GM19463 (cell line): ENCODE data around the gene JAG2.

Experiments
- ATAC-seq: cut with Tn5 transposase; IDR thresholded peaks from one replicate; pipeline ENCODE4 v1.9.1; 2021; ENCODE audit warnings: mild to moderate bottlenecking, moderate library complexity; ENCODE audit not compliant: unreplicated experiment

The JAG2 gene

DNA sequence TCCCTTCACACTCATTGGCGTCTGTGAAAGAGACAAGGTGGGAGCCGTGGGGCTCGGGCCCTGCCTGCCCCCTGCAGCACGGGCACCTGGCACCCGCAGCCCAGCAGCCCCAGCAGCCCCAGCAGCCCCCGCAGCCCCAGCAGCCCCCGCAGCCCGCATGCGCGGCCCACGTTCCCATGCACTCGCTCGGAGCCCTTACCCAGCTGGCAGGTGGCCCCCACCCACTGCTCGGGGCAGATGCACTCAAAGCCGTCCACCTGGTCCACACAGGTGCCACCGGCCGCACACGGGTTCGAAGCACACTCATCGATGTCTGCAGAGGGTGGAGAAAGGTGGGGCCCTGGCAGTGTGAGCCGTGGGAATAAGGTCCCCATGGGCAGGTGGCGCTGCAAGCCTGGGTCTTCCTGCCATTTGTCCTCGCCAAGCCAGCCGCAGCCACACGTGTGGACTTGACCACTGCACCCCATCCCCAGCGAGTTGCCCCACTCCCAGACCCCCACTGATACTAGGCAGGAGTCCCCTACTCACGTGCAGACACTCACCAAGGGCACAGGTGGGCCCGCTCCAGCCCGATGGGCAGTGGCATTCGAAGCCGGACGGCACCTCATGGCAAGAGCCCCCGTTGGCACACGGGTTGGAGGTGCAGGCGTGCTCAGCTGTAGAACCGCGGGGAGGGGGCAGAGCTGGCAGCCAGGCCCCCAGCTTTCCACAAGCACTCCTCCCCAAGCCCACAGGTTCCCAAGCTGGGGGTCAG is 17.3 kb downstream of the JAG2 start:
- no peak for ATAC-seq

DNA sequence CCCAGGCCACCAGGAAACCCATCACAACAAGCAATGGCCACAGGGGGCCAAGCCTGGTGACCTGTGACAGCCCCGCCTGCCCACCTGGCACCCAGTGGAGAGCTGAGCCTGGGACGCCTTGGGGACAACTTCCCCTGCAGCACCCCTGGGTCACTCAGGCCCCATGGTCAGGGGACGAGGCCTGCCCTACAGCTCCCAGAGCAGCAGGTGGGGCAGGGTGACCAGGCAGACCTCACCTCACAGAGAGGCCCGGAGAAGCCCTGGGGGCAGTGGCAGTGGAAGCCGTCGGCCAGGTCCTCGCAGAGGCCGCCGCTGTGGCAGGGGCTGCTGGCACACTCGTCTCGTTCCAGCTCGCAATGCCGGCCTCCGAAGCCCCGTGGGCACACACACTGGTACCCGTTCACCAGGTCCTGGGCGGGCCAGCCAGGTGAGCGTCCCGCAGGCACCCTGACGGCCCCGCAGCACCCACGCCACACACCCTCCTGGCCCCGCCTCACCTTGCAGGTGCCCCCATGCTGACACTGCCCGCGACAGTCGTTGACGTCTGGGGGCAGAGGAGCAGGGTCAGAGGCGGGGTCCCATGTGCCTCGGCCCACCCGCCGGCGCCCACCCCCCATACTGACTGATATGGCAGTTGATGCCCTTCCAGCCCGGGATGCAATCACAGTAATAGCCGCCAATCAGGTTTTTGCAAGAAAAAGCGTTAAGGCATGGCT is 18.1 kb downstream of the JAG2 start:
- no peak for ATAC-seq

DNA sequence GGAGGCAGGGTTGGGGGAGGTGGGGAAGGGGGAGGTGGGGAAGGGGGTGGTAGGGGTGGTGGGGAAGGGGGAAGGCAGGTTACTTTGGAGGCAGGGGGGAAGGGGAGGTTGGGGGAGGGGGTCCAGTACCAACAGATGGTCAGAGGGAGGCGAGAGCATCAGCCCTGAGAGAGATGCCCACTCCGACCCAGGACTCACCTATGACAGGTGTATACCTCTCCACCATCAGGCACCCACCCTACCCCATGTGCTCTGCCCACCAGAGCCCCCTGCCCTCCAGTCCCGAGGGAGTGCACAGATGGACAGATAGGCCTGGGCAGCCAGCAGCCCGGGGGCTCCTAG is 18.6 kb downstream of the JAG2 start:
- ATAC-seq: no peak

DNA sequence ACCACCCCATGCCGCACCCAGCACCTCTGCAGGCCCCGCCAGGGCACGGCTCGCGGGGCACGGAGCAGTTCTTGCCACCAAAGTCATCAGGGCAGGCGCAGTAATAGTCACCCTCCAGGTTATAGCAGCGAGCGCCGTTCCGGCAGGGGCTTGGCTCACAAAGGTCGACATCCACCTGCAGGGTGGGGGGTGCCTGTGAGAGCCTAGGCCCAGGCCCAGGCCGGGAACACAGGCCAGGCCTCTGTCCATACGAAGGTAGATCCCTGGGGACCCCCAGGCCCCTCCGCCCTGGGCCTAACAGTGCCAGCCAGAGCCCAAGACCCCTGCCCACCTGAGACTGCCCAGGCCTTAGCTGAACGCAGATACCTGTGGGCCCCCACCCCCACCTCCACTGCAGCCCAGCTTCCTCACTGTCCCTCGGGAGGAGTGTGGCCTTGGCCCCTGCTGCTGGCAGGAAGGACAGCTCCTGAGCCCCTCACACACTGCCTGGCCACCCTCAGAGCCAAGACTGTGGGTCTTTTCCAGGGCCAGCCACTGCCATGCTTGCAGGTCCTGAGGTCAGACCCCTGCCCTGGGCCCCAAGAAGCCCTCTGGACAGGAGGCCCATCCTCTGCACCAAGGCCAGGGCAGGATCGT is 19.3 kb downstream of the JAG2 start:
- ATAC-seq: no peak

DNA sequence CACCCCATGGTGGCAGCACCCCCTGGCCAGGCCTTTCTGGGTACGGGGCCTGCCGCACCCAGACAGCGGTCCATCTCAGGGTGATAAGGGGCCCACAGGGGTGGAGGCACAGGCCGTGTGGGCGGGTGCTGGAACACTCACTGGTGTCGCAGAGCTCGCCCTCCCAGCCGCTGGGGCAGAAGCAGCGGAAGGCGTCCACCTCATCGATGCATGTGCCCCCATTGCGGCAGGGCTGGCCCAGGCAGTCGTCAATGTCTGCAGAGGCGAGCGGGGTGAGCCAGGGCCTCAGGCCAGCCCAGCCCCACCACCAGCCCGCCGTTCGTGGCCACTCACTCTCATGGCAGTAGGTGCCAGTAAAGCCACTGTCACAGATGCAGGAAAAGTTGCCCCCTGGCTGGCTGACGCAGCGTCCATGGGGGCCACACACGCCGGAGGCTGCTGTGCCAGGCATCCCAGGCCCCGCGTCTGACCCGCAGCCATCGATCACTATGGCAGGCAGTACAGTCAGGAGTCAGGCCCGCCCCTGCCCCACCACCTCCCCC is 19.9 kb downstream of the JAG2 start:
- ATAC-seq: no peak

DNA sequence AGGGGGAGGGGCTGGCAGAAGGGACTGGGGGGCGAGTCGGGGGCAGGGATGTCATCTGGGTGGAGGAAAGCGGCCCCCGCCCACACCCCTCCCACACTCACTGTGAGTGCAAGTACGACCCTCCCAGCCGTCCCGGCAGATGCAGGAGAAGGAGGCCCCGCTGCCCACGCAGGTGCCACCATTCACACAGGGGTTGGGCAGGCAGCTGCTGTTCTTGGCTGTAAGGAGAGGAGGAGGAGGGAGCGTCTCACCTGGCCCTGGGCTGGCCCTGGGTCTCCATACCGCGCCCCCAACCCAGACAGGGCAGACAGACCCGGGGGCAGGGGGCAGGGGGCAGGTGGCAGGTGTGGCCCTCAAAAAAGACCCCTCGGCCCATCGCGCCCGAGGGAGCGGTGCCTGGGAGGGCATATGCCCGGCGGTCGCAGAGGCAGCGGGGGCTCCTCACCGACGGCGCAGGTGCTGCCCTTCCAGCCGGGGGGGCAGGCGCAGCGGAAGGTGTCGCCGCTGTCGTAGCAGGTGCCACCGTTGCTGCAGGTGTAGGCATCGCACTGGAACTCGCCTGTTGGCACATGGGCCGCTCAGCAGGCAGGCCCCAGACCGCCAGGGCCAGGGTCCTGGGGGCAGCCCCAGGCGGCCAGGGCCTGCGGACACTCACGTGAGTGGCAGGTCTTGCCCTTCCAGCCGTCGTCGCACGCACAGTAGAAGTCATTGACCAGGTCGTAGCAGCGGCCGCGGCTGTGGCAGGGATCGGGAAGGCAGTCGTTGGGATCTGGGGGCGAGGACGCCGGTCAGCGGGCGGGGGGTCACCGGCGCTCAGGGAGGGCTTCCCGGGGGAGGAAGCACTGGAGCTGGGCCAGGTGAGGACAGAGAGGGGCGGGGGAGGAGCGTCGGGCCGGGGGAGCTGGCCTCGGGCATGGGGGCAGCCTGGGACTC is 20.6 kb downstream of the JAG2 start:
- no peak for ATAC-seq

DNA sequence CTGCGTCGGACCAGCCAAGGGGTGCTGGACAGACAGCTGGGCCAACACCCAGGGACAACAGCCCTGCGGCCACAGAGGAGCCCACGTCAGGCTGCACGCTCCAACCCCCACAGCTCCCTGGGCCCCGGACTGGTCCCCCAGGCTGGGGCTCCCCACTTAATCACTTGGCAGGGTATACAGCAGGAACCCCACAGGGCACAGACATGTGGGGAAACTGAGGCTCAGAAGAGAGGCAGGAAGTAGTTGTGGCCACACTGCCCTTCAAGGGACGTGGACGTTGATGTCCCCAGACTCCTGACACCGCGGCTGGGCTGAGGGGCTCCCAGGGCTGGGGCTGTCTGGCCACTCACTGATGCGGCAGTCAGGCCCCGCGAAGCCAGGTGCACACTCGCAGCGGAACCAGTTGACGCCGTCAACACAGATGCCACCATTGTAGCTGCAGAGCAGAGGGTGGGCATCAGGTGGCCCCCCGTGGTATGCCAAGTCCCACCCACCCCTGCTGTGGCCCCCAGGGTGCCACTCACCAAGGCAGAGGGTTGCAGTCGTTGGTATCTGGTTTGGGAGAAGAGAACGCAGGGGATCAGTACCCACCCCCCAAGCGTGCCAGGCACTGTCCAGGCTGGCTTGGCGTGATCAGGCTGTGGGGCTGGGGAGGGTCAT is 21.5 kb downstream of the JAG2 start:
- ATAC-seq: no peak

DNA sequence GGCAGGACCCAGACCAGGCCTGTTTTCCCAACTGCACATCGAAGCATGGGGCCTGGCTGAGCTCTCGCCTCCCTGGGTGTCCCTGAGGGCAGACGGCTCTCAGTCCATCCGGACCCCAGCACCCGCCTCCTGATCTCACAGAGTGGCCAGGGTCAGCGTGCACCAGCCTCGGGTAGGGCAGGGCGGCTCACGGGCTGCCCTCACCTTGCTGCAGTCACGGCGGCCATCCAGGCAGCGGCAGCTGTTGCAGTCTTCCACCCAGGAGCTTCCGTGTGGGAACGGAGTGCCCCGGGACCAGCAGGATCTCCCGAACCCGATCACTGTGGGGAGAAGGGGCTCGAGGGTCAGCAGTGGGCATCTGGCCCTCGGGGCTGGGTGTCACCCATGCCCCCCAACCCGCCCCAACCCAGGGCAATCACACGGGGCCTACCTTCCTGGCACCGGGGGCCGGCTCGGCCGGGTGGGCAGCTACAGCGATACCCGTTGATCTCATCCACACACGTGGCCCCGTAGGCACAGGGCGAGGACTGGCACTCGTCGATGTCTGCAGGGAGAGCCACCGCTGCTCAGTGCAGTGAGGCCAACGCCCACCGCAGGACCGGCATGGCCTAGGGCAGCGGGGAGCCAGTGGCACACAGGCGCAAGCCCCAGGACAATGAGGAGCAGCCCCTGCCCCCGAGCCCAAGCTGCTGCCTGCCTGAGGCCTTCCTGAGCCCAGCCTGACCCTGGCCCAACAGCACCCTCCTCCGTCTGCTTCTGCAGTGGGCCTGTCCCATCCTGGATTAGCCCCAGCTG is 22.2 kb downstream of the JAG2 start:
- ATAC-seq: no peak

DNA sequence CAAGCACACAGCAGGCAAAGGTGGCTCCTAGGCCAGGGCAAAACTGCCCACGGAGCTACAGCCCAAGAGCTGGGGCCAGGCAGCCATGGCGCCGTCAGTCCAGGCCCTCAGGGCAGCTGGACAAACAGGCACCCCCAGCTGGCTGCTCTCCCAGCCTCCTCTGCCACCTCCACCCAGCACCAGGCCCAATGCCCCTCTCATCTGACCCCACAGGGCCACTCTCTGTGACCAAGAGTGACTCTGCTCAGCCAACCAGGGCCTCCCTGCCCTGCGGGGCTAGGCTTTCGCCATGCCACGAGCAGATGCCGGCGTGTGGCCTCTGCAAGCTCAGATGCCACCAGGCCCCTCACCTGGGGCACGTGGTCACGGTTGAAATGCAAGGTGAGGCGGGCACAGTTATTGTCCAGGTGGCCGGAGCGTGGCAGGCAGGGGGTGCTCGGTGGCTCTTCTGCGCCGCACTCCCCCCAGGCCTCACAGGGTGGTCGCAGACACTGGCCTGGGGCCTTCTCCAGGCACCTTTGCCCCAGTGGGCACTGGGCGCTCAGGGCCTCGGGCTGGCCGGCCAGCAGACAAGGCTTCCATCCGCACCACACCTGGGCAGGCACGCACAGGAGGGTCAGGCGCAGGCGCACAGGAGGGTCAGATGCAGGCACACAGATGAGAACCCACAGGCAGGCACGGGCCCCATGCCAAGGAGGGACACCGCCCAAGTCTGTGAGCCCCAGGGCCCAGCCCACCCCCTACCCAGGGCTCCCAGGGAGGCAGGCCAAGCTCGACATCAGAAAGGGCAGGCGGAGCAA is 23.0 kb downstream of the JAG2 start:
- ATAC-seq: no peak

DNA sequence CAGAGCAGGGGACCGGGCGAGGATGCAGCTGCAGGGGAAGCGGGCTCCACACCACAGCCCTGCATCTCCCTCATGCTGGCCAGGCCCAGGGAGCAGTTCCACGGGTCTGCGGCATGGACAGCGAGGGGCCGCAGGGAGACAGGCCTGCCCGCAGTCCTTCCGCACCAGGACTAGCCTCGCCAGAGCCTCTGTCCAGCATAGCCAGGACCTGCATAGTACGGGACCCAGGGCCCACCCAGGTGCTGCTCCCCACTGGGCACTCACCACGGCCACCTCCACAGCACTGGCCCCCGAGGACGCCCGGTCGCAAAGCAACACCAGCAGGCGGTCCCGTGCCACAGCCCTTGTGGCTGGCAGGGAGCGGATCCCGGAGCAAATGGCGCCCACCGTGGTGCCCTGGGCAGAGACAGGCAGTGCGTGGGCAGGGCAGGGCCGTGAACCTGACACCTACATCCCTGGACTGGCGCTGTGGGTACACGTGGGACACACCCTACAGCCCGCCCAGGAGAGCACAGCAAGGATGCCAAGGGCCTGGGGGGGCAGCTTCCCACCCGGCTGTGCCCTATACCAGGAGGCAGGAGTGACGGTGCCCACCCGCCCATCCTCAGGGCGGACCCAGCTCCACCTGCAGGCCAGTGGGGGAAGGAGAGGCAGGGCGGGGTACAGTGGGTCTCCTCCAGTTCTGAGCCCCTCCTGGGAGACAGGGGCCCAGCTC is 23.8 kb downstream of the JAG2 start:
- ATAC-seq: no peak

DNA sequence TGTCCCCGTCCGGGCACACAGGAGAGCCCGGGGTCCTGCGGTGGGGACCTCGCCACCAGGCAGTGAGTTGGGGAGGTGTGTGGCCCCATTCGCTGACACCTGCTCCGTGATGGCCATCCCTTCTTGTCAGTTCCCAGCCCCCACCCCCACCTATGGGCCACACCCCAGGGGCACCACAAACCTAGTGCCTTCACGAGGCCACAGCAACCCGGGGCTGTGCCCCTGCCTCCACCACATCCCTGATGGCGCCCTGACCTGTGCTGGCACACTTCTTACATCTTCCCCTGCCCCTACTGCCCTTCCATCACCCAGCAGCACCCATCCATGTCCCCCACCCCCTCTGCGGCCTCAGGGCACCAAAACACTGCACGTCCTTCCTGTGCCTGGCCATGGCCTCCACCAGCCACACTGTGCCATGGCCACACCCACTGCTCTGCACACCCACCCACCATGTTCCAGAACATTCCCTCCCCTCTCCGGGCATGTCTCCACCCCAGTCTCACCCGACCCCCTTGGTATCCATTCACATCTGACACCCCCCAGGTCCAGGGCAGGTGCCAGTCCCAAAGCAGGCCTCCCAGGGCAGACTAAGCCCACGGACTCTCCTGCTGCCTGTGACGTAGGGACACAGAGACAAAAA is 24.4 kb downstream of the JAG2 start:
- ATAC-seq: no peak

DNA sequence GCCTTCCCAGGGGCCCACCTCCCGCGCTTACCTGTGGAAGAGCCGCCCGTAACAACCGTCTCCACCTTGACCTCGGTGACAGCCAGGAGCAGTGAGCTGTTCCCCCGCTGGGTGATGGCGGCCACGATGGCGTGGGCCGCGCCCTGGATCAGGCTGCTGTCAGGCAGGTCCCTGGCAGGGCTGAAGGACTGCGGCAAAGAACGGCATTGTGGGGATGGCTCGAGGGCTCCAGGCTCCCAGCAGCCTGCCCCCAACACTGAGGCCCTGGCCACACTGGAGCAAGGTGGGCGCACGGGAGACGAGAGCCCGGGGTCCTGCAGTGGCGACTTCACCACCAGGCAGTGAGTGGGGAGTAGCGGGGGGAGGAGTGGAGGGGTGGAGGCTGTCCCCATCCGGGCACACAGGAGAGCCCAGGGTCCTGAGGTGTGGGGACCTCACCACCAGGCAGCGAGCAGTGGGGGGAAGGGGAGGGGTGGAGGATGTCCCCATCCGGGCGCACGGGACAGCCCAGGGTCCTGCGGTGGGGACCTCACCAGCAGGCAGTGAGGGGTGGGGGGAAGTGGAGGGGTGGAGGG is 25.0 kb downstream of the JAG2 start:
- ATAC-seq: no peak

DNA sequence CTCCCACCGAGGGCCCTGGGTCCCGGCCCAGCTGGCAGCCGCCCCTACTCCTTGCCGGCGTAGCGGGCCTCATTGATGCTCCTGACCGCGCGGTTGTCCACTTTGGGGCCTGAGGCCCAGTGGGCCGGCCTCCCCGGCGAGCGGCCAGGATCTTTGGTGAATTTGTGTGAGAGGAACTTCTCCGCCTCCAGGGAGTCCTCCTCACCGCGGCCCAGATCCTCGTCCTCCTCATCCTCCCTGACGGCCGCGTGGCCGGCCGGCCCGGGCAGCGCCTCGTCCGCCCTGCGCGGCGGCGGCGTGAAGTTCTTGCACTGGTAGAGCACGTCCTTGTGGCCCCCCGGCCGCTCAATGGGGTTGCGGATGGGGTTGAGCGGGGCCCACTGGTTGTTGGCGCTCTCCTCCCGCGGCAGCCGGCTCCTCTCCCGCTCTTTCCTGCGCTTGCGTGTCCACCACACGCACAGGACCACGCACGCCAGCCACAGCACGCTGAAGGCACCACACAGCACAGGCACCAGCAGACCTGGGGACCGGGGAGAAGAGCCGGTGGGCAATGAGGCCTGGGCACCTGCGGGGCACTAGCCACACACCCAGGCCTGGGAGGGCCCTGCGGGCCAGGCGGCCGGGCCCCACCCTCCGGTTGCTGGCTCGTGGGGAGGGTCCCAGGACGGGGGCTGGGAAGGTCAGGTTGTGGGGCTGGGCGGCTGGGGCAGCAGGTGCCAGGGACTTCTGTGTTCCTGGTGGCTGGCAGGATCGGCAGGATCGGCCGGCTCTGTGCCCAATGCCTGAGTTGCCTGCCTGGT is 25.7 kb downstream of the JAG2 start:
- ATAC-seq: no peak

DNA sequence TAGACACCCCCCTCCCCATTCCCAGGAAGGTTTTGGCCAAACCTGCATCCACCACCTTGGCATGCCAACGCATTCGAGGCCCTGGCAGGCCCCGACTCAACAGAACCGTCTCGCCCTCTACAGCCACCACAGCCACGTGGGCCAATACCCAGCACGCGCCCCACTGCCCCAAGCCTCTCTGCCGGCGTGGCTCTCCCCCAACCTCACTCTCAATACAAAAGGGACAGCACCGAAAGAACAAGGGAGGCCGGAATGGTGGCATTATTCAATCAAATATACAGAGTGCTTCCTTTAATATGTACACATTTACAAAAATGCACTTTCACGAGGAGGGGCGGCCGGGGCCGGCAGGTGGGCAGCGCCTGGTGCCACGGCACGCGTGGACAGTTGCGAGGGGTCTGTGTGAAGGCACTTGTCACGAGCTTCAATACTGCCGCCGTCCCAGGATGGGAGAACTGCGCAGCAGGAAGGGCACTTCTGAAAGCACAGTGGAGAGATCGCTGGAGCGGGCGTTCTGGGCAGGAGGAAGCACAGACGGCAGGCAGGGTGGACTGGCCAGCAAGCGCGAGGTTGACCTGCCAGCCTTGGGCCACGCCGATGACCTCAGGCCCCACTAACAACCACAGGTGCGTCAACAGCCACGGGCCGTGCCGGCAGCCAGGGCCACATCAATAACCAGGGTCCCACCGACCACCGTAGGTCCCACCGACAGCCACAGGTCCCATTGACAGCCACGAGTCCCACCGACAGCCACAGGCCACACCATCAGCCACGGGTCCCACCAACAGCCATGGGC is 26.9 kb downstream of the JAG2 start:
- ATAC-seq: no peak

DNA sequence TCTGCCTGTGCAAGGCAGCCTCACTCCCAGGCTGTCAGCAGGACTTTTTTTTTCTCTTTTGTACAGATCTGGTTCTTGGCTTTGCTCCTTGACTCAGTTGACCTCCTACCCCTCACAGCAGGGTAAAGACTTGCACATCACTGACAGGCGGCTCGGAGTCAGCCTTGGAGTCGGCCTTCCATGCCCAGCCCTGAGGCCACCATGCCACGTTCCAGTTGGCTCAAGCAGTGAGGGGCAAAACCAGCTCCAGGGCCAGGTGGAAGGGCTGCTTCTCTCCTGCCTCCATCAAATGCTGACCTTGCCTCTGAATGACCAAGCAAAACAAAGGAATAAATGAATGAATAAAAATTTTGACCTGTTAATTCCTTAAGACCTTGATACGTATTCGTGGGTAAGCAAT is 27.6 kb downstream of the JAG2 start:
- ATAC-seq: no peak

DNA sequence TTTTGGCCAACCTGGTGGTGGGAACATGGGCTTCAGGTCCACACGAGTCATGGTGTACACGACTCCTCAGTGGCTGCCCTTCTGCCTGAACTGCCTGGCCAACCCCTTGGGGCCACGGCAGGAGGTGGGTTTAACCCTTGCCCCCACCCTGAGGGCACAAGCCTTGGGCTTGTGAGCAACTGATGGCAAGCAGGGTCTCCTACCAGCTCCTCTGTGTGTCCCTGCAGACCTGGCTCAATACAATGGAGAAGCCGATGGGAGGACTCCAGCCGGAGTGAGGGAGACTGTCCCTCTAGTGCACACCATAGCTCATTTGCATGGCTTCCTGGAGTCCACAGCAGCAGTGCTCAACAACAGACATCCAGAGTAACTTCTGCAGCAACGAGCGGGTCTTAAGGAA is 28.0 kb downstream of the JAG2 start:
- ATAC-seq: no peak
